ENCODE measurements around the gene DND1.

DNA sequence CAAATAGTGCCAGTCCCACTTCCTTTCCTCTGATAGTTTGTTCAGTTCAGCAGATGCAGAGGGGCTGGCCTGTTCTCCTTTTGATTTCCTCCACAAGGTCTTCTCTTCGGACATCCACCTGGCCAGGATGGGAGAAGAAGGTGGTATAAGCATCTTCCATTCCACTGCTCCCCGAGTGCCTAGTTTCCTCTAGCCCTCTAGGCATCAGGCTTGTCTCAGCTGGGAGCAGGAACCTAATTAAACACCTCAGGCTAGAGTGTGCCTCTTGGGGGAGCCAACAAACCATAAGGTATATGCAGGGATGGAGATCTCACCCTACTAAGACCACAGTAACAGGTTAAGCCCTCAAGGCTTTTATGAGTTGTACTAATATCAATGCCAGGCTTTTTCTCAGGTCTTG, 835 bp upstream of the DND1 start:
- TF ChIP-seq CTCF (IDR thresholded peaks at IDR 0.05) (no peak), POLR2A (IDR thresholded peaks at IDR 0.05) (no peak)
